ENCODE results near the gene SUPT3H.
"Not testable (repeated sequence)": the region's sequence is repeated elsewhere in the genome, so short reads cannot be mapped to it uniquely, and the experiment has no call there.

Gene SUPT3H

GRCh38 chr6:44906761-44907160 is 471.0 kb downstream of the SUPT3H start:
- no peak for DNase-seq (ENCODE audit: low read depth, low spot score)

DNA sequence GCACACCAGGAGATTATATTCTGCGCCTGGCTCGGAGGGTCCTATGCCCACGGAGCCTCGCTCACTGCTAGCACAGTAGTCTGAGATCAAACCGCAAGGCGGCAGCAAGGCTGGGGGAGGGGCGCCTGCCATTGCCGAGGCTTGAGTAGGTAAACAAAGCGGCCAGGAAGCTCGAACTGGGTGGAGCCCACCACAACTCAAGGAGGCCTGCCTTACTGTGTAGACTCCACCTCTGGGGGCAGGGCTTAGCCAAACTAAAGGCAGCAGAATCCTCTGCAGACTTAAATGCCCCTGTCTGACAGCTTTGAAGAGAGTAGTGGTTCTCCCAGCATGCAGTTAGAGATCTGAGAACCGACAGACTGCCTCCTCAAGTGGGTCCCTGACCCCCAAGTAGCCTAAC is 477.4 kb downstream of the SUPT3H start:
- not testable (repeated sequence) for DNase-seq (ENCODE audit: low read depth, low spot score)

DNA sequence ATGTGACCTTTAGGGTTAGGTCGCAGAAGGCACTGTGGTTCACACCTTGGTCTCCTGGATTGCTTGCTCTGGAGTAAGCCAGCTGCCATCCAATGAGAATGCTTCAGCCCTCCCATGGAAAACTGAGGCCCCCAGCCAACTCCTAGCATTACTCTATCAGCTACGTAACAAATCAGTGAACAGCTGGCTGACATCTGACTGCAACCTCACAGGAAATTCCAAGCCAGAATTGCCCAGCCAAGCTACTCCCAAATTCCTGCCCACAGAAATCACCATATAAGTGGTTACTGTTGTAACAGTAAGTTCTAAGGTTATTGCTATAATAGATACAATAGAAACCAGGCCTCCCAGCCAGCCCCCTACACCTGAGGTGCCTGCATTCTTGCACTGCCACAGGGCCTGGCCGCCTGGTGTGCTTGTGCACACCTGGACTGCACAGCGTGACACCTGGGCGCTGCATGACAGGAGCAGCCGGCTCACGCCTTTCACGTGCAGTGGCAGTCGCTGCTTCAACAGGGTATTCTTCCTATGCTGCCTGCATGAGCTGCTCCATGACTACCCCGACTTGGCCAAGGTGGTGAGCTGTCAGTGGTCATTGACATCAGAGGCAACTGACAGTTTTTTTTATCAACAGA is 479.3 kb downstream of the SUPT3H start:
- no peak for DNase-seq (ENCODE audit: low read depth, low spot score)

DNA sequence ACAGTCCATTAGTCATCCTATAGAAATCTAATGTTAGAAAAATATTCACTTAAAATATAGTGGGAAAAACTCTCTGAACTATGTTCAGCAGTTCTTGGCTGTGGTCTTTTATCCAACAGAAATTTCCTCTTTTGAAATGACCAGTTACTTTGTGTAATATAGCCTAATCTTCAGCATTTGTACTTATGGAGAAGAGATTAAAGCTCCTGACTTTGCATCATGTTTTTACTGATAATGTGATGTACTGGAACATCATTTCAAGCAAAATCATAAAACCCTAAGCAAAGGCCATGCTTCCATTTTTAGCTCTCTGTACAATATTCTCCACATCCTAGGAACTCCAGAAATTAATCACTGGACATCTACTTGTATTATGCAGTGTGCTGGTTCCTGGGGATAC is 480.4 kb downstream of the SUPT3H start:
- DNase-seq (ENCODE audit: low read depth, low spot score): no peak

DNA sequence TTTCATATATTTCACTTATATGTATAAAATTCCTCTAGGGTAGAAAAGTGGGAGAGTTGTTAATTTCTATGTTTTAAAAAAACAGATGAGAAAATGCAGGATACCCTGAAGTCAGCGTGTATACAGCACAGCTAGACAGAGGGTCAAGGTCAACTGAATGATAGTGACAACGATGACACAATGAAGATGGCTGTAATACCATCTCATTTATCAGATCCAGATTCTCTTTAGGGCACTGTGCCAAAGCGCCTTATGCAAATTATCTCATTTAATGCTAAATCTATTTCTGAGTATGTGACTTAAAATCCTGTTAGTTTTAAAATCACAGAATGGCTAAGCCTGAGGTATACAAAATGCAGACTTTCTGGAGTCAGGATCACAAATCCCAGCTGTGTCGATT is 481.0 kb downstream of the SUPT3H start:
- DNase-seq (ENCODE audit: low read depth, low spot score): no peak

- DNase-seq (ENCODE audit: low read depth, low spot score): no peak
Observed at GRCh38 chr6:44892579-44892978, 485.2 kb downstream of the SUPT3H start.

- DNase-seq (ENCODE audit: low read depth, low spot score): not testable (repeated sequence)
Observed at GRCh38 chr6:44879071-44879470, 498.7 kb downstream of the SUPT3H start.

DNA sequence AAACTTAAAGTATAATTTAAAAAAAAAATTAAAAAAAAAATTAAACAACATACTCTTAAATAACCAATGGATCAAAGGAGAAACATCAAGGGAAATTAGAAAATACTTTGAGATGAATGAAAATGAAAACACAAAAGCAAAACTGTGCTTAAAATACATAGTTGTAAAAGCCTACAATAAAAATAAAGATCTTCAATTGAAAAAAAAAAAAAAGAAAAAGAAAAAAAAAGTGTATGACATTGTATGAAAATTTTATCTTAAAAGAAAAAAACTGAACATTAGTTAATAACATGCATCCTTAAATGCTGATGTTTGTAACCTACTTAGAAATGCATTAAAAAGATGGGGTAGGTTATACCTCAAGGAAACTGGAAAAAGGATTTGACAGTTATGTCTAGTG is 501.1 kb downstream of the SUPT3H start:
- DNase-seq (ENCODE audit: low read depth, low spot score): not testable (repeated sequence)

DNA sequence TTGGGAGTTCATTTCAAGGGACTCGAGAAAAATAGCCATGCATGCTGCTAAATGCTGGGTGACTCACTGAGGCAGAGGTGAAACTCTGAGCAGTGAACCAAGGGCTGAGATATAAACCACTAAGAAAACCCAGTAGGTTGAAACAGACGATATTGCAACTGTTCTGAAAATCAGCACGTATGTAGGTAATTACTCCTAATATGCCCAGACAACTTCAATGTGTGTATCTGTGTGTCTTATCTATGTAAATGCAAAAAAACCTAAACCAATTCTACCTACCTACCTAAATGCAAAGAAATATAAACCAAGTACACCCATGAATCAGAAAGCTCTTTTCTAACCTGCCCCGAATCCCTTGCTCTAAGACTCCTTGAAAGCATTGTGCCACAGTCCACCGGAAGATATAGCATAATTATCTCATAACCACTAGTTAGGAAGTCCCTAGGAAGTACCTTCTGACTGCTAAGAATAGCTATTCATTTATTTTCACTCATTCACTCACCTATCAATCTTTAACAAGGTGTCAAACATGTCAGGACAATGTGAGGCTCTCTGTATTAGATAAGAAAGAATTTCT is 508.3 kb downstream of the SUPT3H start:
- DNase-seq (ENCODE audit: low read depth, low spot score): no peak

DNA sequence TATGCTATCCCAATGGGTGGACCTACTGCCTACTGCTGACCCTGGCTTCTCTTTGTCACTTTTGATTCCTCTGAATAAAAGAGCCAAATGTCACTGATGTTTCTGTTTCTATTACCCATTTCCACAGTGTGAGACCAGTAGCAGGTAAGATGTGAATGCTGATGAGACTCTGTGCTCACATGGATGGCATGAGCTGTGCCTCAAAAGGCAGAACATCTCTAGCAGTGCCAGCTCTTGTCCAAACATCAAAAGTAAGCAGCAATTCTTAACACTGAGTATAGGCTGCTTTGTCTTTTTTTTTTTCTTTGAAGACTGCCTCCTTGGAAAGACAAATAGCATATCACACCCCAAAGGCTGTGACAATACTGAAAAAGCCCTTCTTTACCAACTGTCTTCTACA is 508.8 kb downstream of the SUPT3H start:
- DNase-seq (ENCODE audit: low read depth, low spot score): no peak

GRCh38 chr6:44868335-44868668 is 509.4 kb downstream of the SUPT3H start:
- DNase-seq (ENCODE audit: low read depth, low spot score): no peak

DNA sequence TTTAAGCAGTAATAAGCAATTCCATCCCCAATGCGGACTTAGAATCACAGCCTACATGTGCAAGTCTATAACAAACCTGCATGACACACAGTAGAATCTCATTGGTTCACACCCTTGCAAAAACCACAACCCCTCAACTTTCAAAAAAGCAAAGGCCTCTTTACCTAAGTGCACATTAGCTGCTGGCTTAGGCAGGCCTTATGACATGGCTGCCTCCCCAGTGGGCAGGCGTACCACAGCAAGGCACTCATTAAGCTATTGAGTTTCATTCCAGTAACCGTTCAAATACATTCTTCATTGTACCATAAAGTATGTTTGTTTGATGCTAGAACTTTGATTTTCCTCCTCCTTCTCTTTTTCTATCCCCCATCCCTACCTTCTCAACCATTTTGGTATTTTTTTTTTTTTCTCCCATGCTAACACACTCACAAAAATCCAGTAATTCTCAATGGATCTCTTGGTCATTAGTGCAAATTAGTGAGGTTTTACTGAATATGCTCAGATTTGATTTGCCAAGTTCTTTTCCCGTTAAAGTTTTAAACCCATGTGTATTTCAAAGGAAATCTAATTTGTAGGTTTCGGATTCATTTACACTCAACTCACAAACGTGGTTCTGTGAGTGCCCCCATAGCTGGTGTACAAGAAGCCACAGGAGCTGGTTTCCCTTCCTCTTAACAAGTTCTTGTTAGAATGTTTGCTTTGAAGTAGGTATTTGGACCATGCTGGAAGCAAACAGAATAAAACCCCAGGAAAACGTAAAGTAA is 510.0 kb downstream of the SUPT3H start:
- DNase-seq (ENCODE audit: low read depth, low spot score): no peak

DNA sequence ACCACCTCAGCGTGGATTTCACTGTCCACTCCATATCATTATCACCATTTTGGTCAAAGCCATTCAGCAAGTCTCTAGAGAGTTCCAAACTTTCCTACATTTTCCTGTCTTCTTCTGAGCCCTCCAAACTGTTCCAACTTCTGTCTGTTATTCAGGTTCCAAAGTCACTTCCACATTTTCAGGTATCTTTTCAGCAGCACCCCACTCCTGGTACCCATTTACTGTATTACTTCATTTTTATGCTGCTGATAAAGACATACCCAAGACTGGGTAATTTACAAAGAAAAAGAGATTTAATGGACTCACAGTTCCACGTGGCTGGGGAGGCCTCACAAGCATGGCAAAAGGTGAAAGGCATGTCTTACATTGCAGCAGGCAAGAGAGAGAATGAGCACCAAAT is 512.5 kb downstream of the SUPT3H start:
- not testable (repeated sequence) for DNase-seq (ENCODE audit: low read depth, low spot score)

- DNase-seq (ENCODE audit: low read depth, low spot score): no peak
Observed at GRCh38 chr6:44859901-44860410, 517.8 kb downstream of the SUPT3H start.

DNA sequence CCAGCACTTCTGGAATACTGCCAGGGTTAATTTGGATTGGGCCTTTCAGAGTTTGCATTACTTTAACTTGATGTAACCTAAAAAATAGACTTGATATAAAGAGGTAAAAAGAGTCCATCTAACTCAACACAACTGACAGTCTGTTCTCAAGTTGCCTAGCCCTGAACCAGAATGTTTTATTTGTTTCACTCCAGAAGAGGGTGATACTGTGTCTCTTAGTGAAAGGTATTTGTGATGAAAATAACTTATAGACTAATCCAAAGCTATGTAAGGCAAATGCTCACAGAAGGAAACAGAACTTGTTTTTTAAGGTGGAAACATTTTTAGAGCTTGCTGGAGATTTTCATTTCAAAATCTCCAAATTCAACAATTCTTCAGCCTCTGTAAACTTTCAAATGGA is 518.7 kb downstream of the SUPT3H start:
- no peak for DNase-seq (ENCODE audit: low read depth, low spot score)

GRCh38 chr6:44856479-44856878 is 521.3 kb downstream of the SUPT3H start:
- no peak for DNase-seq (ENCODE audit: low read depth, low spot score)

DNA sequence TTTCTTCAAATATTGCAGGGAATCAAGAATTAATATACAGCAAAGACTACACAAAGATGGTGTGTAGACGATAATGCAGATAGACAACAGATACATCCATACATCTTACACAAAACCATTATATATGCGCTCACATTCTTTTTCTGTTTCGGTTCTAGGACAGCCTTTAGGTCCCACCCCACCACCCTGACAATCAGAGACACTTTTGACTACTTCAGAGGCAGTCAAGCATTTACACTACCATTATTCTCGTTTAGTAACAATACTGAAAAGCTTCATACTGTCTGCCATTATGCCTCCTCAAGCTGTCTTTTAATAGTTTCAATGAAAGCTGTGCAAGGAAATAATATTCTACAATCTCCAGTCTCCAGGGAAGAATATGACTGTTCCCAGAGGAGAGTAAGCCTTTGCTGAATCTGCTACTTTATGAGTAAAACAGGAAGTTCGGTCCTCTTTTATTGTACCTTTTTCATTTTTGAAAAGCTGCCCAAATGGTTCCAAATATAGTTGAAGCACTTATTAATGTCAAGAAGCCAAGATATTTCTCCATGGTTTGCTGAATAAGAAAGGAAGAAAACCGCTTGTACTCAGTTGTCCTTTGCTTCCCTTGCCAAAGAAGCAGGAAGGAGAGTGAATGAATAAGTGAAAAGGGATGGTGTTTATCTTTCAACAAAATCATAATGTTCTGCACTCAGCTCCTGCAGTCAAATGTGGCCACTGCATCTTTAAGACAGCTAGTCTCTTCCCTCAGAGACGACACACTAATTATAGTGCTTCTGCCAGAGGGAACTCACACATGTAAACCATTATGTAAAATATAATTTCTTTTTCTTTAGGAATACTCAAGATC is 521.9 kb downstream of the SUPT3H start:
- no peak for DNase-seq (ENCODE audit: low read depth, low spot score)

GRCh38 chr6:44854712-44855443 is 522.9 kb downstream of the SUPT3H start:
- DNase-seq (ENCODE audit: low read depth, low spot score): no peak

GRCh38 chr6:44851176-44851575 is 526.6 kb downstream of the SUPT3H start:
- no peak for DNase-seq (ENCODE audit: low read depth, low spot score)

DNA sequence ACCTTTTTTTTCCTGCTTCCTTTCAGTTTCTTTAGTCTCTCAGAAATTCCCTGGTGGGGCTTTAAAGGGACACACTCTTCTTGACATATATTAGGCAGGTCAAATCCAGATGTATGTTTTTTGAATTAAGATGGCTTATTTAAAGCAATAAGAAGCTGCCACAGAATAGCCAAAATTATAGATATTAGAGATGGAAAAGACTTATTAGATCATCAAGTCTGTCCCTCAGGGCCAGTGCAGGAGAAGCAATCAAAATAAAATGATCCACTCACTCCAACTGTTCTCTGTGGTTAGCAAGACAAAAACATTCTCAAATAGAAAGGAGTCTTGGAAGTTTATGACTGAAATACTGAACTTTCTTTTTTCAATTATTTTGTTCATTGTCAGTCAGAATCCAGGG is 527.4 kb downstream of the SUPT3H start:
- DNase-seq (ENCODE audit: low read depth, low spot score): no peak

DNA sequence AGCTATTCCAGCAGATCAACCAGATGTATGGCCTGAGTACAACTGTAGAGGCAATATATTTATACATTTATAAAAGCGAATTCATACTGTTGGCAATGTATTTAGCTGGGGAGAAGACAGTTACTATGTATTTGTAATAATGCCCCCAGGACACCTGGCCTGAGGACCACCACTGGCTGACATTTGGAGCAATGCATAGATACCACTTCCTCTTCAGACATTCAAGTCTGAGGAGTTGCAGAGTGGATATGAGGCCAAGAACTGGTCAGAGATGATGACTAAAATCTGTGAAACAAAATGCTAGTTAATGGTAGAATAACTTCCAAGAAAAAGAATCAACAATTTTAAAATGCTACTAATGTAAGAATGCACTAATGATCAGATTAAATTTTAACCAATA is 527.9 kb downstream of the SUPT3H start:
- DNase-seq (ENCODE audit: low read depth, low spot score): no peak

Measured in brain pericyte (primary cell).